Pulmonary artery endothelial cell (primary cell): ENCODE measurements around the gene RNF43. TPM values are rescaled to one million over a fixed set of nuclear protein-coding genes. Genes with fewer than 3 reads are reported as not detected.

Experiments used
- DNase-seq: peaks from one replicate; pipeline ENCODE4 v3.0.0-alpha.2; 2011; ENCODE audit warnings: low read depth, low spot score
- total RNA-seq: library from RNA; depleted of rRNA; stranded (reverse); fragments of >200 nt; gene quantifications from 2 replicates; pipeline ENCODE4 v1.2.3, GENCODE V29; 2014

Gene RNF43
- total RNA-seq, 1 donor from 2014 or later: 0.13 TPM

GRCh38 chr17:58382108-58382871 lies 35.0 kb downstream of the RNF43 start:
- DNase-seq: no peak

GRCh38 chr17:58381124-58382035 lies 36.0 kb downstream of the RNF43 start:
- DNase-seq: no peak

- DNase-seq: no peak
Observed at GRCh38 chr17:58380207-58381123, 36.9 kb downstream of the RNF43 start.

GRCh38 chr17:58379511-58379824 lies 37.9 kb downstream of the RNF43 start:
- DNase-seq: no peak

- DNase-seq: no peak
Observed at GRCh38 chr17:58378733-58379510, 38.4 kb downstream of the RNF43 start.

- DNase-seq: no peak
Observed at GRCh38 chr17:58377661-58378060, 39.7 kb downstream of the RNF43 start.

GRCh38 chr17:58377093-58377601 lies 40.2 kb downstream of the RNF43 start:
- DNase-seq: no peak

GRCh38 chr17:58376472-58377000 lies 40.8 kb downstream of the RNF43 start:
- DNase-seq: no peak

GRCh38 chr17:58375811-58376210 lies 41.5 kb downstream of the RNF43 start:
- DNase-seq: no peak

GRCh38 chr17:58375256-58375655 lies 42.1 kb downstream of the RNF43 start:
- no peak for DNase-seq

- DNase-seq: no peak
Observed at GRCh38 chr17:58373923-58374322, 43.4 kb downstream of the RNF43 start.

GRCh38 chr17:58373003-58373402 lies 44.3 kb downstream of the RNF43 start:
- DNase-seq: no peak

GRCh38 chr17:58371300-58371950 lies 45.9 kb downstream of the RNF43 start:
- no peak for DNase-seq

- no peak for DNase-seq
Observed at GRCh38 chr17:58370716-58371115, 46.6 kb downstream of the RNF43 start.

GRCh38 chr17:58370309-58370708 lies 47.0 kb downstream of the RNF43 start:
- no peak for DNase-seq

- no peak for DNase-seq
Observed at GRCh38 chr17:58369214-58370031, 47.9 kb downstream of the RNF43 start.

- DNase-seq: no peak
Observed at GRCh38 chr17:58368860-58369213, 48.5 kb downstream of the RNF43 start.
